GM19324 (cell line): ENCODE data around the gene TMC4.
"Not testable (repeated sequence)": the region's sequence is repeated elsewhere in the genome, so short reads cannot be mapped to it uniquely, and the experiment has no call there.

ENCODE experiments used
- ATAC-seq: cut with Tn5 transposase; IDR thresholded peaks from one replicate; pipeline ENCODE4 v1.9.1; 2021; ENCODE audit warnings: mild to moderate bottlenecking, moderate library complexity; ENCODE audit not compliant: unreplicated experiment, low FRiP score

TMC4 gene, protein sequence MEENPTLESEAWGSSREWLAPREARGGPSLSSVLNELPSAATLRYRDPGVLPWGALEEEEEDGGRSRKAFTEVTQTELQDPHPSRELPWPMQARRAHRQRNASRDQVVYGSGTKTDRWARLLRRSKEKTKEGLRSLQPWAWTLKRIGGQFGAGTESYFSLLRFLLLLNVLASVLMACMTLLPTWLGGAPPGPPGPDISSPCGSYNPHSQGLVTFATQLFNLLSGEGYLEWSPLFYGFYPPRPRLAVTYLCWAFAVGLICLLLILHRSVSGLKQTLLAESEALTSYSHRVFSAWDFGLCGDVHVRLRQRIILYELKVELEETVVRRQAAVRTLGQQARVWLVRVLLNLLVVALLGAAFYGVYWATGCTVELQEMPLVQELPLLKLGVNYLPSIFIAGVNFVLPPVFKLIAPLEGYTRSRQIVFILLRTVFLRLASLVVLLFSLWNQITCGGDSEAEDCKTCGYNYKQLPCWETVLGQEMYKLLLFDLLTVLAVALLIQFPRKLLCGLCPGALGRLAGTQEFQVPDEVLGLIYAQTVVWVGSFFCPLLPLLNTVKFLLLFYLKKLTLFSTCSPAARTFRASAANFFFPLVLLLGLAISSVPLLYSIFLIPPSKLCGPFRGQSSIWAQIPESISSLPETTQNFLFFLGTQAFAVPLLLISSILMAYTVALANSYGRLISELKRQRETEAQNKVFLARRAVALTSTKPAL

GRCh38 chr19:54172471-54173358, at the start of gene TMC4:
TSS of gene TMC4 (minus strand) at chr19:54173160. CDS start at chr19:54173117, 43 bp downstream.
- no peak for ATAC-seq

- not testable (repeated sequence) for ATAC-seq
Measured at GRCh38 chr19:54221947-54222346, 49.0 kb upstream of the TMC4 start.

DNA sequence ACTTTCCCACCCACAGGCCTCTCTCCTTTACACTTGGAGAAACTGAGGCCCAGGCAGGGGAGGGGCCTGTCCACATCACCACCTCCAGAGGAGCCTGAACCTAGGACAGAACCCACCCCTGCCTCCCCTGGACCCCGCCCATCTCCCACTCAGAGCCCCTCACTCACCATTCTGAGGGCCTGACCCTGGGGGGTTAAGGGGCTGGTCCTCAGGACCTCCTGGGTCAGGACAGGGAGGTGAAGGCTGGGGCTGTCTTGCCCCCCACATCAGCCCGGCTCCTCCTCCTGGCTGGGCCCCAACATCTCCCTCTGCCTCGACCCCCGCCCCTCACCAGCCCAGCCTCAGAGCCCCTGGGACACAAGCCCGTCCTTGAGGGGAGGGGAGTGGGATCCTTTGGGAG, 46.7 kb upstream of the TMC4 start:
- ATAC-seq: not testable (repeated sequence)

GRCh38 chr19:54218960-54219661, 46.2 kb upstream of the TMC4 start:
- ATAC-seq: no peak

DNA sequence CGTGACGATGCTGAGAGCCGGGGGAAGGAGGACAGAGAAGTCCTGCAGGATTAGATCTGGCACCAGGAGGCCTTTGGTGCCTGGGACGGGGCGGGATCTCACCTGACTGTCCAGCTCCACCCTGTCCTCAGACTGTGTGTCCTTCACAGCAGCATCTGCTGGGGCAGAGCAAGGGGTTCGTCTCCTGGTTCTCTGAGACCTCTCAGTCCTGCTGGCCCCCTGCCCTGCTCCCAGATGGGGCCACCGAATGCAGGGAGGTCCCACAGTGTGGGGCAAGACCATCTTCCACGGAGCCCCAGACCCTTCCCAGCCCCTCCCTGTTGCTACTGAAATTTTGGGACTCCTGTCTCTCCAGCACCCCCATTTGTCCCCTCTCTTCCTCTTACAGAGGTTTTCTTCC, 45.3 kb upstream of the TMC4 start:
- no peak for ATAC-seq

- ATAC-seq: not testable (repeated sequence)
Measured at GRCh38 chr19:54217517-54218247, 44.7 kb upstream of the TMC4 start.

DNA sequence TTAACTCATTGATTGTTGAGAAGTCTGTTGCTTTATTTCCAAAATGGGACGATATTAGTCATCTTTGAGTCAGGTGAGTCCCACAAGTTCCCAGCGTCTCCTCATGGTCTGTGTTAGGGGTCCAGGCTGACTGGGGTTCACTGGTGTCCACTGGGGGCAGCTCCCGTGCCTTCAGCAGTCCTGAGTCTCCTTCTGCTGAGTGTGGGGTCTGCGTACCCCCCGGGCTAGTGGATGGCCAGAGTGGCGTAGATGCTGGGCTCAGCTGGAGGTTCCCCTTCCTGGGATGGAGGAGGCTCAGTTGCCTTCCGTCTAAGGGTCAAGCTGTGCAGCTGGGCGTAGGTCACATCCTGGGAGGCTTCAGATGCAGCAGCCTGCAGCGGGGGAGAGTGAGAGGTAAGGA, 43.9 kb upstream of the TMC4 start:
- ATAC-seq: no peak

GRCh38 chr19:54214734-54215133, 41.8 kb upstream of the TMC4 start:
- not testable (repeated sequence) for ATAC-seq

DNA sequence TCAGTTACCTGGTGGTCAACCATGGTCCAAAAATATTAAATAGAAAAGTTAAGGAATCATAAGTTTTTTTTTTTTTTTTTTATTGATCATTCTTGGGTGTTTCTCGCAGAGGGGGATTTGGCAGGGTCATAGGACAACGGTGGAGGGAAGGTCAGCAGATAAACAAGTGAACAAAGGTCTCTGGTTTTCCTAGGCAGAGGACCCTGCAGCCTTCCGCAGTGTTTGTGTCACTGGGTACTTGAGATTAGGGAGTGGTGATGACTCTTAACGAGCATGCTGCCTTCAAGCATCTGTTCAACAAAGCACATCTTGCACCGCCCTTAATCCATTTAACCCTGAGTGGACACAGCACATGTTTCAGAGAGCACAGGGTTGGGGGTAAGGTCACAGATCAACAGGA, 41.3 kb upstream of the TMC4 start:
- ATAC-seq: not testable (repeated sequence)

- ATAC-seq: no peak
Measured at GRCh38 chr19:54211235-54211634, 38.3 kb upstream of the TMC4 start.

DNA sequence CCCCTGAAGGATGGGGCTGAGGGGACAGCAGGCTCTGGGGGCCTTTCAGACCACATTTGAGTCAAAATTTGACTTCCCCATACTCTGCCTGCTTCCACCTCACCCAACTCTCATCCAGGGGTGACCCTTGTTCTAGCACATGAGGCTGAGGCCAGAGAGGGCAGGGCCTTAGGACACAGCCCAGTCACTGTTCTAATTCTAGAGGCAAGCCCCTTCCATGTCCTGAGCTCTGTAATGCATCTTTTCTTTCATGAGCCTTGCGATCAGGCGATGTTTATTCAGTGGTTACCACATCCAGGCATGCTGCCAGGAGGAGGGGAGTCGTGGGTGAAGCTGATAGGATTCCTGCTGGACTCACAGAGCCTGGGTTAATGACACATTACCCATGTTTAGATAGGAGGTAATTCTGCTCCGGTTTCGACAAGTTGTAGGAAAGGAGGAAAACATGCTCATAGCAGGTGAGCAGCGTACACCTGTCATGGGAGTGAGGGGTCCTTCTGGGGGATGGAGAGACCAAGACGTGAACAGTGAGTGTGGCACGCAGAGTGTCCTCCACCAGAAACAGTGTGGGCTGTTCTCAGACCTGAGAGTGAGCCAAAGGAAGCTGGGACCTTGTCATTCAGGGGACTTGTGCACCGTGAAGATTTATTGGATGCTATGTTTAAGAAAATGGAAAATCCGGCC, 37.0 kb upstream of the TMC4 start:
- ATAC-seq: no peak

GRCh38 chr19:54209058-54209810, 36.3 kb upstream of the TMC4 start:
- ATAC-seq: no peak

GRCh38 chr19:54208784-54209057, 35.8 kb upstream of the TMC4 start:
- no peak for ATAC-seq

DNA sequence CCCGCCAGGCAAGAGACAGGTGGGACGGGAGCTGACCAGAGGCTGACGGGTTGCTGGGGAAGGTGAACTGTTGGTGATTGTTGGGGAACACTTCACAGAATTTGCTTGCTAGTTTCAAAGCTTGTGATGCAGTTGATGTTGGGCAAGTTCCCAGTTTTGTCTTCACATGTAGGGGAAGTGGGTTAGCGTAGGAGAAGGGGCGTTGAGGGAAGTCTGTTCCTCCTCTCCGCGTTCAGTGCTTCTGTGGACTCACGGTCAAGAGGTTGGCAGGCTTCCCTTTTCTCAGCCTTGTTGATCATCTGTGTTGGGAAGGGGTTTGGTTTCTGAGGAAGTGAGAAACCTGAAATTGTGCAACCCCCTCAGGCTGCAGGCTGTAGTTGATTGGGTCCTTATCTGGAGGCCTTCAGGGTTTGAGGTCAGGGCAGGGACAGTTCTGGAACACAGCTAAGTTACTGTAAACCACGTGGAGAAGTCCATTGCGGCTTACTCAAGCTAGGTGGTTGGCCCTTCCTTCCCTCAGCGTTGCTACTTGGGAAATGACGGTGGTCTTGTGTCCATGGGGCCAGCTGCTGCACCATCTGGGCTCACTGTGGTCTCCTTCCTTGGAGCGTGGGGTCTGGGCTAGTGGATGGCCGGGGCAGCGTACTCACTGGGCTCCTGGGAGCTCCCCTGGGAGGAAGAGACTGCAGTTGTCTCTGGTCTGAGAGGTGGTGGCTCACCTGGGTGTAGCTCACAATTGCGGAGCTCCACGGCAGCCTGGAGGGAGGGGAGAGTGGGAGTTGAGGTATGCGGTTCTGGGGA, 35.2 kb upstream of the TMC4 start:
- ATAC-seq: peak; percentile 38

DNA sequence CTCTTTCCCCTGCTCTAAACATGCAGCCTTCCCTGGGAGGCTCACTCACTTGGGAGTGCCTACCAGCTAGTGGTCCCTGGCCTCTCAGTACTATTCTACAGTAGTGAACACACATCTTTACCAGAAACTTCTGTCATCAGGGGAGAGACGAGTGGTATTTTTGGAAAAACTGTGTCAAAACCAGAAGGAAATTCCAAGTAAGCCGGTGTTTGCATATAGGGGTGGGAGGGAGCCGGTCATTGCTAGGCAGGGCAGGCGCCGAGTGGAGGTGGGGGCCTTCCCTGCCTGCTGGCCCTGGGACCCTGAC, 34.7 kb upstream of the TMC4 start:
- ATAC-seq: no peak

GRCh38 chr19:54207193-54207592, 34.2 kb upstream of the TMC4 start:
- ATAC-seq: not testable (repeated sequence)

DNA sequence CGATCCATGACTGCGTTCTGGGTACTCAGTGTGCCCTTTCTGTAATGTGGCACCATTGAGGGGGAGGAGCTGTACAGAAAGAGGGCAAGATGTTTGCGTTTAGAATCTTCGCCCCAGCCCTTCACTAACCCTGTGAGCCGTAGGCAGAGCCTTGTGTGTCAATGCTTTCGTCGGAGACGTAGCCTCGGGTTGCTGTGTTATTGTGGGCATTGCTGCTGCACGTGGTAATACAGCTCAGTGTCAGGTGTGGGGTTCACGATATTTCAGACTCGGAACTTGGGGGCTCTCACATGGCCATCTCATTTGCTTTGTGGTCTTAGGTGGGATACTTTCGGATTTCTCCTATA, 33.8 kb upstream of the TMC4 start:
- no peak for ATAC-seq
